SK-N-MC (cell line): ENCODE data around the gene TAF4.

ENCODE experiments used
- EZH2 ChIP-seq: fragments of 200-600 bp; sonication (generic); IDR thresholded peaks from one replicate; pipeline ENCODE4 v1.6.1; 2017; ENCODE audit warnings: antibody characterized with exemption
- FOXP2 ChIP-seq: optimal IDR thresholded peaks from 2 replicates; pipeline ENCODE3; 2011; ENCODE audit warnings: mild to moderate bottlenecking, moderate library complexity; ENCODE audit not compliant: insufficient read depth; ENCODE audit errors: extremely low read length, control extremely low read depth
- POLR2AphosphoS5 ChIP-seq: IDR thresholded peaks from 2 replicates; pipeline ENCODE4 v1.6.1; 2012; ENCODE audit warnings: mild to moderate bottlenecking, low read depth, low read length, borderline replicate concordance

DNA sequence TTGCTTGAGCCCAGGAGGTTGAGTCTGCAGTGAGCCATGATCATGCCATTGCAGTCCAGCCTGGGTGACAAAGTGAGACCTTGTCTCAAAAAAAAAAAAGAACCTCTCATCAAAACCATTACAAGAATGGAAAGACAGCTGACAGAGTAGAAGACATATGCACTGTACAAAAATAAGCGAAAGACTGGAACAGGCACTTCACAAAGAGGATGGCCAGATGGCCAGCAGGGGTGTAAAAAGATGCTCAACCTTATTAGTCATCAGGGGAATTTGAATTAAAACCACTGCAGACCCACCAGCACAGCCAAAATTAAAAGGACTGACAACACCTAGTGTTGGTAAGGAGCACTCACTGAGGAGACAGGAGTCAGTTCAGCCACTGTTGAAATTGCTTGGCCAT is 13.5 kb upstream of the TAF4 start:
- TF ChIP-seq POLR2AphosphoS5 (no peak), FOXP2 (no peak), EZH2 (no peak)
